K562 (cell line): ENCODE data around the gene DTYMK. TPM values are rescaled to one million over a fixed set of nuclear protein-coding genes. Genes with fewer than 3 reads are reported as not detected.

ENCODE experiments used
- ATAC-seq: fragments of 200-7000 bp; cut with Tn5 transposase; 3 replicates; pipeline ENCODE4 v1.9.1; 2020; ENCODE audit warnings: moderate library complexity
- BruUV-seq: library from RNA; stranded (reverse); fragments of 400-500 nt; replicated peaks from 2 replicates; lab custom pipeline; 2021; lab: Mats Ljungman, UMichigan
- CTCF ChIA-PET: fragments of 300-600 bp; formaldehyde crosslinking; extraction: SDS; loops from one replicate; lab custom pipeline; 2021; ENCODE audit warnings: low intra/inter-chr PET ratio; lab: Yijun Ruan, JAX
- POLR2A ChIA-PET: fragments of 300-600, 350-650 bp; sonication (Branson Sonifier 250); formaldehyde crosslinking; extraction: SDS; loops from one replicate; lab custom pipeline; 2021; ENCODE audit warnings: antibody characterized with exemption, inconsistent platforms; lab: Yijun Ruan, JAX
- DNase-seq, 4 experiments: peaks; one replicate each; pipeline versions ENCODE4 v3.0.0 to v3.0.0-alpha.2; 2011 to 2018; ENCODE audit warnings: low spot score in 3 of 4, mixed read lengths in 3 of 4; ENCODE audit errors: extremely low read depth in 1 of 4
- FAIRE-seq: peaks from 2 replicates; lab custom pipeline; 2011; peaks lifted over from hg19 to GRCh38; lab: Jason Lieb, UNC
- H2AFZ ChIP-seq: 2 replicates; pipeline ENCODE4 v1.6.0; 2011; ENCODE audit warnings: low read depth, low read length, control low read depth, inconsistent platforms
- H3K27ac ChIP-seq: fragments of 200-600 bp; 3 replicates; pipeline ENCODE4 v1.8.0; 2011; ENCODE audit warnings: low read depth, mild to moderate bottlenecking, control low read depth, inconsistent platforms, low read length, moderate library complexity, mixed read lengths; ENCODE audit errors: extremely low read depth
- H3K27me3 ChIP-seq, 2 experiments: fragments of 300-600 bp in 1 of 2; 2 replicates in 1 of 2; 3 replicates in 1 of 2; pipeline versions ENCODE4 v1.6.0 to v1.8.0; 2011; ENCODE audit warnings: inconsistent platforms in 2 of 2, low read length in 2 of 2, mild to moderate bottlenecking in 1 of 2, mixed read lengths in 1 of 2, moderate library complexity in 1 of 2; ENCODE audit not compliant: control insufficient read depth in 2 of 2, insufficient read depth in 2 of 2
- H3K36me3 ChIP-seq: fragments of 300-600 bp; 3 replicates; pipeline ENCODE4 v1.8.0; 2011; ENCODE audit warnings: mild to moderate bottlenecking, low read length, inconsistent platforms; ENCODE audit not compliant: control insufficient read depth, insufficient read depth
- H3K4me1 ChIP-seq, 2 experiments: fragments of 200-600 bp in 1 of 2; replicated peaks in 1 of 2; 2 replicates in 1 of 2; 3 replicates in 1 of 2; pipeline versions ENCODE4 v1.5.1 to v1.8.0; 2011; ENCODE audit warnings: inconsistent platforms in 2 of 2, low read length in 2 of 2, mild to moderate bottlenecking in 1 of 2, mixed read lengths in 1 of 2, moderate library complexity in 1 of 2; ENCODE audit not compliant: control insufficient read depth in 2 of 2, insufficient read depth in 2 of 2
- H3K4me2 ChIP-seq: 2 replicates; pipeline ENCODE4 v1.6.1; 2011; ENCODE audit warnings: low read length, control low read depth, inconsistent platforms, mixed read lengths; ENCODE audit not compliant: insufficient read depth
- H3K4me3 ChIP-seq: fragments of 200-600 bp; sonication (generic), shearing (Covaris generic); 2 replicates; pipeline ENCODE4 v1.5.1; 2016; ENCODE audit warnings: control low read depth, inconsistent platforms
- H3K79me2 ChIP-seq: fragments of 200-600 bp; 3 replicates; pipeline ENCODE4 v1.8.0; 2011; ENCODE audit warnings: low read length, inconsistent platforms; ENCODE audit not compliant: control insufficient read depth, insufficient read depth
- H3K9ac ChIP-seq, 2 experiments: 2 replicates each; pipeline versions ENCODE4 v1.6.0 to v1.6.1; 2011; ENCODE audit warnings: low read depth in 2 of 2, low read length in 2 of 2, control low read depth in 1 of 2, inconsistent platforms in 1 of 2, mild to moderate bottlenecking in 1 of 2, mixed read lengths in 1 of 2; ENCODE audit not compliant: insufficient read depth in 1 of 2
- H3K9me1 ChIP-seq: one replicate; pipeline ENCODE4 v1.6.0; 2011; ENCODE audit warnings: inconsistent platforms, mild to moderate bottlenecking, low read length, moderate library complexity; ENCODE audit not compliant: control insufficient read depth, insufficient read depth
- H3K9me3 ChIP-seq: replicated peaks from 2 replicates; pipeline ENCODE4 v1.5.1; 2011; ENCODE audit warnings: low read depth, low read length, inconsistent platforms; ENCODE audit not compliant: control insufficient read depth, insufficient read depth
- H4K20me1 ChIP-seq: replicated peaks from 2 replicates; pipeline ENCODE4 v1.6.1; 2011; ENCODE audit warnings: low read length, inconsistent platforms, mixed read lengths; ENCODE audit not compliant: control insufficient read depth, insufficient read depth
- BRCA1 ChIP-seq, 2 experiments: fragments of 450-650 bp in 1 of 2; sonication (generic) in 1 of 2; formaldehyde crosslinking in 1 of 2; IDR thresholded peaks; 2 replicates each; pipeline versions ENCODE4 v1.5.0 to v1.6.1; 2017 to 2020; ENCODE audit warnings: mild to moderate bottlenecking in 1 of 2, missing genetic modification reagents in 1 of 2
- CBX8 ChIP-seq: fragments of 200-600 bp; sonication (generic); IDR thresholded peaks from 2 replicates; pipeline ENCODE4 v1.6.1; 2012; ENCODE audit warnings: borderline replicate concordance, mixed run types, low read depth, mild to moderate bottlenecking, moderate library complexity, mixed read lengths, low read length, control low read depth, inconsistent platforms; ENCODE audit not compliant: poor library complexity, severe bottlenecking; ENCODE audit errors: extremely low read depth
- CREB5 ChIP-seq: fragments of 250-450 bp; sonication (Bioruptor Pico); IDR thresholded peaks from 2 replicates; pipeline ENCODE4 v1.5.0; 2020; ENCODE audit warnings: mild to moderate bottlenecking
- NCOA4 ChIP-seq: fragments of 450-650 bp; IDR thresholded peaks from 2 replicates; pipeline ENCODE4 v1.6.1; 2018; ENCODE audit warnings: mild to moderate bottlenecking; ENCODE audit not compliant: partially characterized antibody
- NELFE ChIP-seq: IDR thresholded peaks from 2 replicates; pipeline ENCODE4 v1.6.1; 2011; ENCODE audit warnings: mild to moderate bottlenecking; ENCODE audit not compliant: insufficient read depth, insufficient read length
- RNF2 ChIP-seq: sonication (generic); IDR thresholded peaks from 2 replicates; pipeline ENCODE4 v1.6.1; 2016
- SMAD2 ChIP-seq: fragments of 150-350 bp; IDR thresholded peaks from 2 replicates; pipeline ENCODE4 v1.6.1; 2014; ENCODE audit warnings: low read depth, mild to moderate bottlenecking, low read length
- TAF1 ChIP-seq: IDR thresholded peaks from 2 replicates; pipeline ENCODE4 v1.6.1; 2011; ENCODE audit warnings: mild to moderate bottlenecking, low read length, moderate library complexity; ENCODE audit not compliant: insufficient read depth, control insufficient read depth, severe bottlenecking; ENCODE audit errors: extremely low read depth
- TCF3 ChIP-seq: sonication (generic); formaldehyde crosslinking; IDR thresholded peaks from 2 replicates; pipeline ENCODE4 v1.4.0; 2020; ENCODE audit warnings: mild to moderate bottlenecking, missing genetic modification reagents
- ZNF407 ChIP-seq: fragments of 450-650 bp; IDR thresholded peaks from 2 replicates; pipeline ENCODE4 v1.6.1; 2016; ENCODE audit warnings: low read depth
- ZNF780A ChIP-seq: fragments of 250-450 bp; sonication (Bioruptor Pico); IDR thresholded peaks from 2 replicates; pipeline ENCODE4 v1.5.0; 2021; ENCODE audit warnings: mild to moderate bottlenecking
- ZSCAN29 ChIP-seq: fragments of 450-650 bp; IDR thresholded peaks from 2 replicates; pipeline ENCODE4 v1.6.1; 2017
- WGBS: fragments of 100-300 bp; shearing (Covaris generic); methylation state at CpG from one replicate; pipeline ENCODE4 v1.1.6; 2016; ENCODE audit warnings: low coverage, mixed read lengths; ENCODE audit not compliant: insufficient coverage; ENCODE audit errors: missing lambda C conversion rate; 5-methylcytosine and 5-hydroxymethylcytosine counted together
- in situ Hi-C: fragments of 300-500 bp; cut with MboI; formaldehyde crosslinking; loops from 4 replicates; pipeline ENCODE4 v1.15.0; 2018; ENCODE audit warnings: inconsistent platforms, mixed read lengths
- intact Hi-C: fragments of 100-400 bp; cut with micrococcal nuclease; formaldehyde crosslinking; loops from 2 replicates; pipeline ENCODE4 v1.14.2; 2022
- polyA plus RNA-seq, 8 experiments: library from polyadenylated mRNA; depleted of rRNA in 4 of 8; stranded (reverse) in 5 of 8; unstranded in 3 of 8; fragments of >200 nt; fragmentation: Nextera tagmentation in 2 of 8; fragmentation: Illumina TruSeq in 1 of 8; extraction: Ambion mirVana in 2 of 8; extraction: Trizol in 1 of 8; gene quantifications; 2 replicates each; pipeline versions ENCODE4 v1.2.1 to v1.2.3, GENCODE V29; 2011 to 2014; ENCODE audit warnings: inconsistent platforms in 1 of 8, missing spikeins in 1 of 8
- total RNA-seq, 7 experiments: library from RNA; depleted of rRNA in 6 of 7; stranded (reverse); fragments of >200 nt in 6 of 7; fragmentation: Illumina TruSeq in 2 of 7; extraction: Trizol in 2 of 7; gene quantifications; 2 replicates each; pipeline versions ENCODE4 v1.2.1 to v1.2.3, GENCODE V29; 2011 to 2021; ENCODE audit warnings: low replicate concordance in 1 of 7

Gene DTYMK
- total and polyA plus RNA-seq, 9 of the 15 experiments (the other 6 are each of a cell fraction or from before 2014, with no cell fraction given), result 8.2 to 85.0 (median 47.9) TPM

- intact Hi-C loops, result no loop called here
- H3K4me3 ChIP-seq, result no peak overlapping the region
- in situ Hi-C loops, result no loop called here
- no peaks in the 10 kb centered on the region for H3K9me3 ChIP-seq
- peaks cover 0 to 5% of the 10 kb centered on the region in 2 experiments; a peak in 2 of 5 replicates for H3K4me1 ChIP-seq
- no peak for ATAC-seq
- H3K9me1 ChIP-seq, result no peaks in the 10 kb centered on the region
- no peaks in the 10 kb centered on the region for H4K20me1 ChIP-seq
- no TSS peak for BruUV-seq
- no peak overlapping the region for H3K27ac ChIP-seq
- no peak overlapping the region for H2AFZ ChIP-seq
- DNase-seq, result no peak
- FAIRE-seq, result no peak
- ChIA-PET CTCF (no interaction called here), POLR2A (interaction anchor here (0.6 to 1.7 kb wide), 3 partner anchors 13 to 188 kb away, joined by 3 to 4 read pairs (median 4); no protein-coding TSS in a partner anchor)
- peaks cover 16% of the 10 kb centered on the region for H3K79me2 ChIP-seq
- H3K4me2 ChIP-seq, result no peak overlapping the region
- peaks cover 94% of the 10 kb centered on the region for H3K36me3 ChIP-seq
- no peaks in the 10 kb centered on the region for H3K27me3 ChIP-seq
- H3K9ac ChIP-seq, result no peak overlapping the region; a peak in 1 of 4 replicates
- 98% methylated on average over 7 of the region's 12 CpGs for WGBS
- TF ChIP-seq RNF2 (no peak), TCF3 (CRISPR knock-in tag) (no peak), TAF1 (no peak), SMAD2 (no peak), ZNF780A (CRISPR knock-in tag) (no peak), CBX8 (no peak), BRCA1 (IDR thresholded peaks at IDR 0.05) (no peak), BRCA1 (CRISPR knock-in tag; IDR thresholded peaks at IDR 0.05) (no peak), NCOA4 (no peak), ZNF407 (no peak), NELFE (no peak), CREB5 (no peak), ZSCAN29 (no peak)
These were observed 6.6 kb downstream of the DTYMK start for GRCh38 chr2:241680044-241680443.
